NCI-H146 (cell line): Measurements from ENCODE around the gene ELOVL5.
"Not testable (repeated sequence)": the region's sequence is repeated elsewhere in the genome, so short reads cannot be mapped to it uniquely, and the experiment has no call there.

Source experiments
- DNase-seq: peaks from one replicate; lab custom pipeline; 2025; lab: John Stamatoyannopoulos, UW

Gene ELOVL5

DNA sequence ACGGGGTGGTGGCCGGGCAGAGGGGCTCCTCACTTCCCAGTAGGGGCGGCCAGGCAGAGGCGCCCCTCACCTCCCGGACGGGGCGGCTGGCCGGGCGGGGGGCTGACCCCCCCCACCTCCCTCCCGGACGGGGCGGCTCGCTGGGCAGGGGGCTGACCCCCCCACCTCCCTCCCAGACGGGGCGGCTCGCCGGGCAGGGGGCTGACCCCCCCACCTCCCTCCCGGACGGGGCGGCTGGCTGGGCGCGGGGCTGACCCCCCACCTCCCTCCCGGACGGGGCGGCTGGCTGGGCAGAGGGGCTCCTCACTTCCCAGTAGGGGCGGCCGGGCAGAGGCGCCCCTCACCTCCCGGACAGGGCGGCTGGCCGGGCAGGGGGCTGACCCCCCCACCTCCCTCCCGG lies 43.8 kb downstream of the ELOVL5 start:
- not testable (repeated sequence) for DNase-seq

DNA sequence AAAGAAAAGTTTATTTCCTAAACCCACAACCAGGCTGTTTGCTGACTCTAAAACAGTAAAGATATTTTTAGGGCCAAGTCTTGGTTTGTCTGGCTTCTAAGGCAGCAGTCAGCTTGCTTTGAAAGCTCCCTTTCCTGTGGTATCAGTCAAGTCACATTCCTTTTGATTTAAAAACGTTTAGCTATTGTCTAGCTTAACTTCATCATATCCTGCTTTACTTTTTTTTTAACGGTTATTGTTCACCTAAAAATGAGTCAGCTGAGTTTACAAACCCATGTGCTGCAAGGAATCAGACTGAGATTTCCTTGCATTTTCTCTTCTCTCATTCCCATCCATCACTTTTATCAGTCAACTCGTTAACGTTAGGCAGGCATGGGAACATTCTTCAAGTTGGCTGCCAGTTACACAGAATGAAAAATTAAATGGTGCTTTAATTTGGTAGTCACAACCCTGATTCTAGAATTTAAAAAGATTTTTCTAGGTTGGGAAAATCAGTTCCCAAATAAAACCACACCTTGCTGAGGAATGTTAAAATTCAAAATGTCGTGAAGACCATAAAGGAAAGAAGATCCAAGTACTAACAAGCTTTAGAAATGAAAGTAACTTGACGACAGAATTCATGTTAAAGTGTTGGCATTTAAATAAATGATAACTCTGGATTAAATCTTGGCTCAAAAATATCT lies 45.9 kb downstream of the ELOVL5 start:
- no peak for DNase-seq

DNA sequence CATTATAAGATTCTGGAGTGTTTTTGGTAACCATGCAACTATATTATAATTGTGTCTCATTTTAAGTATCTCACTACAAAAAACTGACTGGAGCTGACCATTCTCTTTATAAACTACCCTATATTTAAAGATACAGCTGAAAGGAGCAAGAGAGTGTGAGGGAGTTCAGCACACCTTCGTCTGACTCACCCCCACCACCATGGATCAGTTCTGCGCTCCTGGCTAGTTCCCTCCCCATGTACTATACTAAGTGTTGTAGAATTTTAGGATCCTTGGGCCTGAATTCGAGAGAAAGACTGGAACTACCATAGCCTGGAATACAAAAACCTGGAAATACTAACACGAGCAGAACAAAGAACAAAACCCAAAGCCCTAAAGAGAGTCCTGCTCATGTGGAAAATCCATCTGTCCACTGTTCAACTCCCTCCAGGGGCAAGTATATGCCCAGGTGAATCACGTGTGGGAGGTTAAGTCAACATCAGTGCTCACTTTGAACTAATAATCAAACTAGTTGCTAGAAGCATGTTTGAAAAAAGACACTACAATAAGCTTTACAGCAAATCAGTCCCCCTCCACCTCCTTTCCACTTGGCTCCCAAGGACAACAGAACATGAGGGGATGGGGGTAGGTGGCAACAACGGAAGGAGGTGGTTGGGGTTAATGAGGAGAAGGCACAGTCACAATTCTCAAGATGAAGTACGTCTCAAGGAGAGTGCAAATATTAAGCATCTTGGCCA lies 46.8 kb downstream of the ELOVL5 start:
- DNase-seq = no peak

DNA sequence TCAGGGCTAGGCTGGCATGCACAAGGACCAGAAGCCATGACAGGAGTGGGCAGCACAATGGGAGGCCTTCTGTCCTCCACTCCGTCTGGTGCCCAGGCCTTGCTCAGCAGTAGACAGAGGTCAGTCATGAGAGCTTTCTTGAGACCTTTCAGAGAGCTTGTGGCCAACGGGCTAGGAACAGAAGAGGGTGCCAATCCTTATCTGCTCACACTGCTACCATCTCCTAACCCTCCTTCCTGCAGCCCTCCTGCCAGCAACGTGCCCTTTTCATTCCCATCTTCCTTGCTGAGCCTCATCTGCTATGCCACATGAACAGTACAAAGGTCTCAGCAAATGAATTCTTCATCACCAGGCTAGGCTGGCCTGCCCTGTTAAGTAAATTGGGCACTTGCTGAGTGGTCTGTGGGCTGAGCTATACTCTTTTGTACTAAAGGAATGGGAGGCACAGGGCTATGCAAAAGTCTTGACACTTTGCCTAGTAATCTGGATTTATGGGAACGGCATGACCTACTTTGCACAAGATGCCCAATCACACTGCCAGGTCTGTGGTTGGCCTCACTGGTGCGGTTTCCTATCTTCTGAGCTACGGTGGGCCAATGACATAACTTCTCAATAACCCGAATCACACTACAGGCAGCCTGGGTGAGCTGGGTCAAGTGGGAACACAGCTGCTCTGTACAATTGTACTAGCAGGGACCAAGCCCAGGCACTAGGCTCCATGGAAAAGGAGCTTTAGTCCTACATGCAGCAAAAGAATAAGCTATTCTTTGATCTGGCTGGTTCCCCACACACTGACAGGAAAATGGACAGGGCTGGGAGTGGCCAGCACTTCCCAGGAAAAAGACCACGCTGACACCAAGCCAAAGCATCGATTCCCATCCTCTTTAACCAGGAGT lies 47.8 kb downstream of the ELOVL5 start:
- no peak for DNase-seq

DNA sequence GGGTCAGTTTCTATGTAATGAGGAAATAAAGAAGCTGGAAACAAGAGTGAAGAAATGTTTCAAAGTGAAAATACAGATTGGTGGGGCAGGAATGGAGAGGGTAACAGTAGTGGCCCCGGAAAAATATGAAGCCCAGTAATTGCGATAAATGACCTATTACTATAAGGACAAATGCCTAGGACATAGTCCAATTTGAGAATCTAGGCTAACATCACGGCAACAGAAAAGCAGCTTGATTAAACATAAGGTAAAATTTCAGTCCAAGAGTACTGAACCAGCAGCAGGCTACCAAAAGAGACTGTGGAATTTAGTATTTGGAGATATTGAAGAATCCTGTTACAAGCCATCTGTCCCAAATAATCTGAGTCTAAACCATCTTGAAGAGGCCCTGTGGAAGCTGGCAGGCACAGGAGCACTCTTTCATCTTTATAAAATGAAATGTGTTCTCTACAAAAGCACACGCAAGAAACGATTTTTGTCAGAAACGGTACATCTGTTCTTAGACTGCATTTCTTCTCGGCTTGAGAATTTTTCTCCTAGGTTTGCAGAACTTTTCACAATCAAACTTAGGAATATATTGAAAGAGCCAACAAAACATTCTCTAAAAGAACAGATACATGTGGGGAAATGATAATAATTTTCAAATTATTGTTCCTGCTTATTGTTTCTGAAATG lies 49.3 kb downstream of the ELOVL5 start:
- DNase-seq = no peak

DNA sequence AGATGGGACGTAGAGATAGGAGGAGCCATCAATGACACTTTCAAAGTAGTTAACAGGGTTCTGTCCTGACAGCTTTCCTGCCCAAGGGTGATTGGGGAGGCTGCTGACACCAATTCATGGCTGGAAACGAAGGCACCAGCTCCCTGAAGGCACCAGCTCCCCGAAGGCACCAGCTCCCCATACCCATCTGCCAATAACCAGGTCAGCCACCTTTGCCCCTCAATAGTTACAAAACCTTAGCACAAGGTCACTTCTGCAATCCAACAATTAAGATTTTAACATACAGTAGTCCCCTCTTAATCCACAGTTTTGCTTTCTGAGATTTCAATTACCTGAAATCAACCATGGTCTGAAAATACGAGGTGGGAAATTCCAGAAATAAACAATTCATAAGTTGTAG lies 51.7 kb downstream of the ELOVL5 start:
- DNase-seq = no peak

DNA sequence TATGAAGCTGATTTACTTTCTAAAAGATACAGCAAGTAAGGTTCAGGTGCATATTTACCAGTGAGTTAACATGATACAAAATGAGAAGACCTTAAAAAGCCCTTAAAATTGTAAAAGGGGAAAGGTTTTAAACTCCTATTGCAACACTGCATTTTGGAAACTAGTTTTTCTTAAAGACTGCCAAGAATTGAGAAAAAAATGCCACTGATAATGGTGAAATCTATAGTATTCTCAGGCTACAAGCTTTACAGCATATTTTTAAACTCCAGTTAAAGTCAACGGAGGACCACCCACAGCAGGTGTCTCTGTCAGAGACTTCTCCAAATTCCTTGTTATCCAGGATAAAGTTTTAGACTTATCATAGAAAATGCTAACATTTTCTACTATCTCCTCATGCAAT lies 53.6 kb downstream of the ELOVL5 start:
- DNase-seq = no peak

DNA sequence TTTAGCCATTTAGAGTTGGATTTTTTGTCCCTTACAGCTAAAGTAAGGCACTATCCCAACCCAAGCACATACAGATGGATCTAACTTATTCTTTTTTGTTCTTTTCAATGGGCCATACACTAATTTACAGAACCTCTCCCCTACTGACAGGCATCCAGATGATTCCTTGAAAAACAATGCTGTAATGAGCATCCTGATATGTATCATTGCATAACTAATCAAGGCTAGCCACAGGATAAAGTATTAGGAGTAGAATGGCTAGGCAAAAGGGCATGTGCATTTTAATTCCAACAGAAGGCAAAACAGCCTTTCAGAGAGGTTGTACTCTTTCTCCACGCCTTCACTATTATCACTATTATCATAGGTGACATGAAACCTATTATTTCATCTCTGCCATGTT lies 54.1 kb downstream of the ELOVL5 start:
- no peak for DNase-seq

DNA sequence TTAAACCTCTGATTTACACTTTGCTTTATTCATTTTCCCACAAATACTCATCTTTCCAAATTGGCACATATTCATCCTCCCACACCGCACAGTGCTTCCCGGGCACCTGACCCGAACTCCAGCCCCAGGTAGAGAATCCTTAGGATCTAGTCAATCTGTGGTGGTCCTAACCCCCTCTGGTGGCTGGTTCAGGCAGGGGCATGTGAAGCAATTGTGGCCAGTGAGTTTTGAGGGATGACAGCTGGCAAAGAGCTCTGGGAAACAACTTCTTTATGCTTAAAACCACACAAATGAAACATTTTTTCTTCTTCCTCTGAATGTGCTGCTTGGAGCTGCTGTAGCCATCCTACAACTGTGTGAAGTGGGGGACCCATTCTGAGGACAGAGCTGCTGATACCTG lies 54.7 kb downstream of the ELOVL5 start:
- DNase-seq = peak; percentile 11

DNA sequence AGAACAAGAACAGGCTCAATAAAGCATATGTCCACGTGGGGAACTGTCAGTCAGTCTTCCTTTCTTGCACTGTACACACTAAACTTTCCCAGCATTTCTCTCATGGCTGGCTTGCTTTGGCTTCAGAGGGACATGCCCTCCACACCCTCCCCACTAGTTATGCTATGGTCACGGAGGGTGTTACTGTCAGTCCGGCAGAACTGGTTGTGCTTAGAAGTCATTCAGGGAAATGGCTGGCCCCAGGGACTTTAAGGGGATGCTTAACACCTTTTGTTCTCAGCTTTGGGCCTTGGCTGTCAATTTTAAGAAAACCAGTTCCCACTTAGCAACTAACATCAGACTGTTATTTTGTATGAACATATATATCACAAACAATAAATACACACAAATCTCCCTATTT lies 55.1 kb downstream of the ELOVL5 start:
- no peak for DNase-seq

DNA sequence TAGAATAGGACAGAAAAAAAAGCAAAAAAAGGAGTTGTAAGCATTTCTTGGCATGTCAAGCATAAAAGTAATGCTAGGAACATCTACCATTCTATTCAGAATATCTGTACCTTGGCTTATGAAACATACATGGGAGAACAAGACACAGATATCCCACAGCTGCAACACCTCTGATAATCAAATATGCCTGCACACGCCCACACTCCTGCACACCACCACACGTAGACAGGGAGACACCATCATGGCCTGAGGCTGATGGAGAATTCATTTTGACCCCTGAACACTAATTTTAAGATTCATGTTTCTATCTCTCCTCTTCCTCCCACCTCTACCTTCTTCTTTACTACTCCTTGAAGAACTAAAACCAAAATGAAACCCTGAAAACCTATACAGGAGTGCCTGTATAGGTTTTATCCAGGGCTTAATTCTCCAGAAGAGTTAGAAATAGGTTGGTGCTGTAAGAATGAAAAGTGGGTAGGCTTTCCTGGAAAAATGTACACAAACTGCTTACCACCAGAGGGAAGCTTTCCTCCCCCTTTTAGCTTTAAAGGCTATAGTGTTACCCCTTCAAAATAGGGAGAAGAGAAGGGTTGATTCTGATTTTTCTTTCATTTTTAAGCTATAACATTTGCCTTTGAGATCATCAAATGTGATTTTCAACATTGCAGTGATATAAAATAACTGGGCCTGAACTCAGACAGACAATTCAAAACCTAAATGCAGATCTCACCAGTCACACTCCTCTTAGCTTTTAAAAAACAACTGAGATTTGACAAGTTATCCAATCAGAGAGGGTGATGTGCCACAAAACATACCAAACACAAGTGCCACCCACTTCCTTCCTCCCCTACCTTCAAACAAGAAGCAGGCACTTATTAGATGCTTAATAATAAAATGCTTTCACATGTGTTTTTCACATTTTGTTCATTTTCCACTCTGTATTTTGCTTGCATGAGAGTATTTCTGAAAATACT lies 57.9 kb downstream of the ELOVL5 start:
- no peak for DNase-seq

DNA sequence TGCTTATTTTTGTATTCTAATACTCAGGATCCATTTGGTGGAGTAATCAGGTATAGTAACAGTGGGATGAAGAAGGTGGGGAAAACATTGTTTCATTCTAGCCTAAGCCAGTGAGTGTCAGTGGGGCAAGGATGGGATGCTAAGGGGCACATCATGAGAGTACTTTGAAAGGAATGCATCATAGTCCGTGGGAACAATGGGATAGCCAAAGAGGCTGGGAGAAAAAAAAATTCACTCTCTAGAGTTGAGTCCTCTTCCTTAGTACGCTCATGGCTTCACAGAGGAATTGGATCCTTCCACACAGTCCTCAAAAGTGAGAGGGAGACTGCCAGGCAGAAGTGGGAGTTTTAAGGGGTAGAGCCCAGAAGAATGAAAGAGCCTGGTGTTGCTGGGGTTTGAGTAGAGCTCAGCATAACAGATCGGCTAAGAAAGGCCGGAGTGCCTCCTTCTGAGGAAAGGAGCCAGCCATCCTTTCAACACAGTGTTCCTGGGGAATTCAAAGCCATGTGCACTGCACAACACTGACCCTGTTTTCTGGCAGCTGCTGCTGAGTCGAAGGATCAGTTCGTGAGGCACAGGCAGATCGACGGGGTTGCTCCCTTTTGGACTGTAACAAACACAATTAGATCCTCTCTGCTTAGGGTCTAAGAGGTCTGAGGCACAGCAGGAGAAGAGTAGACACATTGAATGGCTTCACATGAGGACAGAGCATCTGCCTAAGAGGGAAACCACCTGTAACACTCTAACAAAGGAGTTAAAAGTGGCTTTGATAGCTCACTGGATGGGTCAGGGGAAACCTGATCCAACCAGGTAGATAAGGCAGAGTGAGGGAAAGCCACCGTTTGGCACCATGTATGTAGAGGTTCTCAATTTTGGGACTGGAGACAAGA lies 61.2 kb downstream of the ELOVL5 start:
- DNase-seq = peak; percentile 98

DNA sequence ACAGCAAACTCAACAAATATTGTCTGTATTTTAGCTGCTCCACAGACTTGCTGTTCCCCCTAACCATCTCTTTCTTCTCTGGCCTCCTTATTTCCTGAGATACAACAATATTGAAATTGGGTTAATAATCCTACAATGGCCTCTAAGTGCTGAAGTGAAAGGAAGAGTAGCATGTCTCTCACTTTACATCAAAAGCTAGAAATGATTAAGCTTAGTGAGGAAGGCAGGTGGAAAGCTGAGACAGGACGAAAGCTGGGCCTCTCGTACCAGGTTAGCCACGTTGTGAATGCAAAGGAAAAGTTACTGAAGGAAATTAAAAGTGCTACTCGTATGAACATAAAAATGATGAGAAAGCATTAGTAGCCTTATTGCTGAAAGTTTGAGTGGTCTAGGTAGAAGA lies 63.8 kb downstream of the ELOVL5 start:
- DNase-seq = no peak

DNA sequence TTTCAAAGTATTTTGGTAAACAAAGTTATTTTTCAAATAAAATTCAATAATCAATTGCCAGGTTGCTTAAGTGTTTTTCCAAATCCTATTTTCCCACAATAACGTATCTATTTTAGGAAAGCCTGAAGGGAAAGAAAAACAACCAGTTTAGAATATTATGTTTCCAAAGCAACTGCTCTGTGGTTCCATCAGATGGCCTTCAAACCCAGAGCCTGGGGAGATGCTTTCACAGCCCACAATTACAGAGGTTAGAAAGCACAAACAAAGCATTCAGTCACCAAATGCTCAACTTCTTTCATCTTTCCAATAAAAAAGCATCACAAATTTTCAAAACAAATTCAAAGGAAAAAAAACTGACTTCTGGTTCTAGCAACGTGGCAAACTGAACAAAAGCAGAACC lies 66.0 kb downstream of the ELOVL5 start:
- DNase-seq = no peak

DNA sequence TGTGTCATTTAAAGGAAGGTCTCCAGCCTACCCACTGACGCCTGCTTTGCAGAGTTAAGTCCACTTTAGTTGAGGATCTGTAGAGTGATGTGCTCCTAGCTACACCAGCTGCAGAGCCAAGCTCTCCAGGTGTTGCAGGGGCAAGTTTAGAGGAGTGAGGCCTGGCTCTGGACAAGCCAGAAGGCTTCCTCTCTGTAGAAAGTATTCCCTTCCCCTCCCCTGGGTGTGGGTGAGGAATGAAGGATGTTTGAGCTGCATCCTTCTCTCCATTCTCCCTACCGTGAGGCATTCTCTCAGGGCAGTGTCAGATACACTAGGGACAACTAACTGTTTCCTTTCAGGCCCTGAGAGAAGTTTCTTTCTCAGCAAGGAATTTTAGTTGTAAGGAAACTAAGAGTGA lies 66.5 kb downstream of the ELOVL5 start:
- DNase-seq = no peak

DNA sequence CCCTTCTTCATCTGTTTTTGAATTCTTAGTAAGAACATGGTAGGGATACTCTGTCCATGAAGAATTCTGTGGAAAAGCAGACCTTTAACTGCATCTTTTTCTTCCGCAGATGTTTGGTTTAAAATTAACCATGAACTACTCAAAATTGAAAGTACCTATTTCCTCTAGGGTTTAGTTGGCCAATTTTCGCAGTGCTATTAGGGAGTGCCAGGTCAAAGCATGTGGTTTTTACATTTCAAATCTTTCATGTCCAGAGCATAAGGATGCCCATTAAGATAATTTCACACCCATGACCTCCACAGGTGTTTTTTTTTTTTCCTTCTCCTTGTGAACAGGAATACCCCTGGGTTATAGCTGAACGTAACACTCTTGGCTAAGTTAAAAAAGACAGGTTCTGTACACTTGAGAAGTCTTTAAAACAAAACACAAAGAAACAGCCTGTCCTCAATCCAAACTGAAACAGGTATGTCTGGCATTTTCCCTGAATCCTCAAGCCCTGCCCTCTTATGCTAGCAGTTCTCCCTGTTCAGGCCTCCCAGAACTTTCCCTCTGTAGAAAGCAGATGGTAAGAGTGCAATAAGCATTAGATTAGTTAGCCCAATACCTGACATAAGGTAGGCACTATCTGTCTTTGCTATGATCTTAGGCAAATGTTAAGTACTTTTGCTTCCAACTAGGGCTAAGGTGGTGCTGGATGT lies 67.1 kb downstream of the ELOVL5 start:
- no peak for DNase-seq

DNA sequence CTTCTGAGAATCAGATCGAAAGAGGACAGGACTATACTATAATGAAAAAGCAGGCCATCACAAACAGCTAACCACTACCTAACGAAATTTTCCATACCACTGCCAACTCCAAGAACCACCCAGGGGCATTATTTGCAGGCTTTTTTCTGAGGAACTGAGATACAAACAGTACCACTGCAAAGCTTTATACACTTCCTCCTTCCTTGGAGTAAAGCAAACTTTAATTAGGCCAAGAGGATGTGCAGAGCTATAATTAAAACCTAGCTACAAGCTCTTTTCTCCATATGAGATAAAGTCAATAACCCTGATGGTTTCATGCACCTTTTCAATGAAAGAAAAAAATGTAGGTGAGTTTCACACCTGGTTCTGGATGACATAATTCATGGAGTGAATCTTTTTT lies 68.5 kb downstream of the ELOVL5 start:
- peak; percentile 66 for DNase-seq

DNA sequence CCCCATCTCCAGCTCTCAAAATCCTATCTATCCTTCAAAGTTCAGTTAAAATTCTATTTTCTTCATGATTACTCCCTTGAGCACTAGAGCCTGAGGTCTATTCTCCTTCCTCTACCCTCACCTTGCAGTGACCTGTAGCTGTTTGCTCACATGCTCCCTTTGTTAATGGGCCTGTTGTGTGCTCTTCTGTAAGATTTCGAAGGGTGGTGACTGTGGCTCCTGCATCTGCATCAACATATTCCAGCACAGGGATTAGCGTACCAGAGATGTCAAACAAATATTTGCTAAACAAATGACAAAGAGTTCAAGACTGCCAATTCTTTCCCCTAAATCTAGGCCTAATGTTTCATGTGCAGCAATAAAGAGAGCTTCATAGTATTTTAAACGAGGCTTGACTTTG lies 69.5 kb downstream of the ELOVL5 start:
- DNase-seq = peak; percentile 22

DNA sequence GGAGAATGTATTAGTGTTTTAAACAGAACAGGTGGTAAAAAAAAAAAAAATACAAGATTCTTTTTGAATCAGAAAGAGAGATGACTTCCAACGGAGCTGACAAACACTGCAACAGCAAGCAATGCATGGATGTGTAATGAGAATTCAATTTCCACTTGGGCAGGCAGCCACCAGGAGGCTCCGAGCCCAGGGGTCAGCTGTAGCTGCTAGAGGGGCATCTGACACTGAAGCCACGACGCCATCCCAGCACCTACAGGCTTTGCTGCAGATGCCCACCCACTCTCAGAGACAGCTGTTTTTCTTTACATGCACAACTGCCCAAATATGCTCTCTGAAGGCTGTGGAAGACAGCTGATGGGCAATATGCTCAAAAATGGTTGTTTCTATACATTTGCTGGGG lies 75.4 kb downstream of the ELOVL5 start:
- DNase-seq = no peak
